HG03442 (cell line): ENCODE data around the gene HP1BP3.
"Not testable (repeated sequence)": the region's sequence is repeated elsewhere in the genome, so short reads cannot be mapped to it uniquely, and the experiment has no call there.

Source experiments
- ATAC-seq: cut with Tn5 transposase; IDR thresholded peaks from one replicate; pipeline ENCODE4 v1.9.1; 2021; ENCODE audit warnings: mild to moderate bottlenecking, moderate library complexity; ENCODE audit not compliant: unreplicated experiment

HP1BP3 gene

GRCh38 chr1:20787029-20787839, at the start of gene HP1BP3:
Gene HP1BP3, minus strand, starts transcription at chr1:20787307. Its CDS starts 6,867 bp downstream, at chr1:20780440.
- peak; percentile 48 for ATAC-seq

DNA sequence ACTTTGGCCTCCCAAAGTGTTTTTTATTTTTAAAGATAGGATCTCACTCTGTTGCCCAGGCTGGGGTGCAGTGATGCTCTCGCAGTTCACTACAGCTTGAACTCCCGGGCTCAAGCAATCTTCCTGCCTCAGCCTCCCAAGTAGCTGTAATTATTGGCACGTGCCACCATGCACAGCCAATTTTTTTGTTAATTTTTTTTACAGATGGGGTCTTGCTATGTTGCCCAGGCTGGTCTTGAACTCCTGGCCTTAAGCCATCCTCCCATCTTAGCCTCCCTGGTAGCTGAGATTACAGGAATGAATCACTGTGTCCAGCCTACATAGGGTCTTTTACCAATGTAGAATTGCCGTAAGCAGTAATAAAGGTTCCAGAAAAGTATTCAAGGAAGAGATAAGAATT, 49.1 kb upstream of the HP1BP3 start:
- ATAC-seq = no peak

GRCh38 chr1:20834780-20835179, 47.7 kb upstream of the HP1BP3 start:
- no peak for ATAC-seq

DNA sequence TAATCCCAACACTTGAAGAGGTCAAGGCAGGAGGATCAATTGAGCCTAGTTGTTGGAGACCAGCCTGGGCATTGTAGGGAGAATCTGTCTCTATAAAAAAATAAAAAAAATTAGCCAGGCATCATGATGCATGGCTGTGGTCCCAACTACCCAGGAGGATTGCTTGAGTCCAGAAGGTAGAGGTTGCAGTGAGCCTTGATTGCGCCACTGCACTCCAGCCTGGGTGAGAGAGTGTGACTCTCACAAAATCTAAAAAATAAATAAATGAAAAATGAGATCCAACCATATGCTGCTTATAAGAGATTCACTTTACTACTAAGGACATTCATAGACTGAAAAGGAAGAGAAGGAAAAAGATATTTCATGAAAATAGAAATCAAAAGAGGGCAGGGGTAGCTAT, 47.1 kb upstream of the HP1BP3 start:
- ATAC-seq = no peak

- ATAC-seq = no peak
Observed at GRCh38 chr1:20830378-20830777, 43.3 kb upstream of the HP1BP3 start.

GRCh38 chr1:20829946-20830345, 42.8 kb upstream of the HP1BP3 start:
- no peak for ATAC-seq

- ATAC-seq = no peak
Observed at GRCh38 chr1:20829531-20829930, 42.4 kb upstream of the HP1BP3 start.

DNA sequence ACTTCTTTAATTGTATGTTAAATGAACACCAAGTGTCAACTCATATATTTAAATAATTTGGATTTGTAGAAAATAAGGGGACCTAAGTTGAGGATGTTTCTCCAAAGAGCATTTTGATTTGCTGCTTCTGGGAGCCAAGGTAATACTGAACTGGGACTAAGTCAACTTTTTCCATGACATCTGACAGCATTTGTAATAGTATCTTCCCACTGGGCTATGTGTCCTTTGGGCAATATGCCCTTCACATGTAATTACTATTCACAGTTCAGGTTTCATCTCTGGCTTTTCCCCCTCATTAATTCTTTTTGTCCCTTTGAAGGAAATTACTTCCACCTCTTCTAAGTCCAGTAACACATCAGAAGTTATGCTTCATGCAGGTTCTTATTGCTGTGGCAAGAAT, 36.7 kb upstream of the HP1BP3 start:
- no peak for ATAC-seq

- no peak for ATAC-seq
Observed at GRCh38 chr1:20821466-20821865, 34.4 kb upstream of the HP1BP3 start.

DNA sequence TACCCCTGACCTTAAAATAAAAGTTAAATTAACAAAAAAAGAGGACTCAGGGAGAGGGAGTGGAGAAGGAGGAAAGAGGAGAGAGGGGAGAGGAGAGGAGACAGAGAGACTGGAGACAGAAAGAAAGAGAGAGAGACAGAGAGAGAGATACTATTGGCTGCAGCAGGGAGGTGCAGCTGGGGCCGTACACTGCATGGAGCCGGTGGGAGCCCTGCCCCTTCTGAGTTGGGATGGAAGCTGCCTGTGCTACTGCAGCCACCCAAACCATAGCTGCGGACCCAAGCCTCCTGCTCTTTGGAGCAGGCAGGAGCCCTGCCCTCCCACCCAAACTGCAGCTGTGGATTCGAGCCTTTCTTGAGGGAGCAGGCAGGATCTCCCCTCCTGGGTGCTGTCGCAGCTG, 32.7 kb upstream of the HP1BP3 start:
- no peak for ATAC-seq

- no peak for ATAC-seq
Observed at GRCh38 chr1:20814534-20814871, 27.4 kb upstream of the HP1BP3 start.

GRCh38 chr1:20811916-20812315, 24.8 kb upstream of the HP1BP3 start:
- no peak for ATAC-seq

DNA sequence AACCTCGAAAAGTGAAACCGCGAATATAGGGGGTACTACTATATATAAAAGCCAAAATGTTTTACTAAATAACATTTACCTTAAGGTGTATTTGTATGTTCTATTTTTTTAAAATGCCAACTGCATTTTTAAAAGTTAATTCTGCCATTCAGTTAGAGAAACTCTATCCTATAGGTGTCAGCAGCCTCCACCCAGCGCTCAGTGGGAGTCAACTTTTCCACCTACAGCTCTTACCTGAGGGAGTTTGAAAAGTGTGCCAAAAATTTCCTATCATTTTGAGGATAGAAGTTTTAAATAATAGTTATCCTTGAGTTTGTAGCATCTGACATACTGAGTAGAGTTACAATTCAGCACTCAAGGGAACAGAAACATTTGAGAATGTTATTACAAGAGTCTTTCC, 6.1 kb upstream of the HP1BP3 start:
- ATAC-seq = no peak

DNA sequence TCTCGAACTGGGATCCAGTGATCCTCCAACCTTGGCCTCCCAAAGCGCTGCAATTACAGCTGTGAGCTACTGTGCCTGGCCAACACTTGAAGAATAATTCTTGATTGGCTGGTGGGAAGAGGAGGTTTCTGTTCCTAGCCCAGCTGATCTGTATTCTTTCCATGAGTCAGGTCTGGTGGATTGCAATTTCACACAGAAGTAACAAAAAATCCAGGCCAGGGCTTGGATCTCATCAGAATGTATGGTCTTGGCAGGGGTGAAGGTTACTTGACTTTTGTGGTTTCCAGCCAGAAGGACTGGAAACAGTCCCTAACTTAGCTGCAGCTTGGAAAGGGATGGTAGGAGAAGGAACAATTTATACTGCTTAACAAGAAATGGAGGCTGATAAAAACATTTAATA, 5.1 kb upstream of the HP1BP3 start:
- no peak for ATAC-seq

DNA sequence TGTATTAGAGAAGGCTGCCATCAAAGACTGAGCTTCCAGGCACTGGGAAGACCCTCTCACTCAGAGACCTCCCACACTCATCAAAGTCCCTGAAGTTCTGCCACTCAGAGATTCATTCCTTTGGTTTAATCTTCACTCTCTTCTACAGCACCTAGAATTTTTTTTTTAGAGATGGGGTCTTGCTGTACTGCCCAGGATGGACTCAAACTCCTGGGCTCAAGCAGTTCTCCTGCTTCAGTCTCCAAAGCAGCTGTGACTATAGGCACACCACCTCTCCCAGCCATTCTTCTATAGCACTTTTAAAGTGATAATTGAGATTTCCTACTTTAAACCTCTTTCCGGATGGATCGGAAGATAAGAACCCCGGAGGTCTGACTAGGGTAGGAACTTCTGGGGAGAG, 3.7 kb upstream of the HP1BP3 start:
- no peak for ATAC-seq

DNA sequence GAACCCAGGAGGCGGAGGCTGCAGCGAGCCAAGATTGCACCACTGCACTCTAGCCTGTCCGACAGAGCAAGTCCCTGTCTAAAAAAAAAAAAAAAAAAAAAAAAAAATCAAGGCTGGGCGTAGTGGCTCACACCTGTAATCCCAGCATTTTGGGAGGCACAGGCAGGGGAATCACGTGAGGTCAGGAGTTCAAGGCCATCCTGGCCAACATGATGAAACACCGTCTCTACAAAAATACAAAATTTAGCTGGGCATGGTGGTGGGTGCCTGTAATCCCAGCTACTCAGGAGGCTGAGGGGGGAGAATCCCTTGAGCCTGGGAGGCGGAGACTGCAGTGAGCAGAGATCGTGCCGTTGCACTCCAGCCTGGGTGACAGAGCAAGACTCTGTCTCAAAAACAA, 2.5 kb upstream of the HP1BP3 start:
- ATAC-seq = not testable (repeated sequence)

DNA sequence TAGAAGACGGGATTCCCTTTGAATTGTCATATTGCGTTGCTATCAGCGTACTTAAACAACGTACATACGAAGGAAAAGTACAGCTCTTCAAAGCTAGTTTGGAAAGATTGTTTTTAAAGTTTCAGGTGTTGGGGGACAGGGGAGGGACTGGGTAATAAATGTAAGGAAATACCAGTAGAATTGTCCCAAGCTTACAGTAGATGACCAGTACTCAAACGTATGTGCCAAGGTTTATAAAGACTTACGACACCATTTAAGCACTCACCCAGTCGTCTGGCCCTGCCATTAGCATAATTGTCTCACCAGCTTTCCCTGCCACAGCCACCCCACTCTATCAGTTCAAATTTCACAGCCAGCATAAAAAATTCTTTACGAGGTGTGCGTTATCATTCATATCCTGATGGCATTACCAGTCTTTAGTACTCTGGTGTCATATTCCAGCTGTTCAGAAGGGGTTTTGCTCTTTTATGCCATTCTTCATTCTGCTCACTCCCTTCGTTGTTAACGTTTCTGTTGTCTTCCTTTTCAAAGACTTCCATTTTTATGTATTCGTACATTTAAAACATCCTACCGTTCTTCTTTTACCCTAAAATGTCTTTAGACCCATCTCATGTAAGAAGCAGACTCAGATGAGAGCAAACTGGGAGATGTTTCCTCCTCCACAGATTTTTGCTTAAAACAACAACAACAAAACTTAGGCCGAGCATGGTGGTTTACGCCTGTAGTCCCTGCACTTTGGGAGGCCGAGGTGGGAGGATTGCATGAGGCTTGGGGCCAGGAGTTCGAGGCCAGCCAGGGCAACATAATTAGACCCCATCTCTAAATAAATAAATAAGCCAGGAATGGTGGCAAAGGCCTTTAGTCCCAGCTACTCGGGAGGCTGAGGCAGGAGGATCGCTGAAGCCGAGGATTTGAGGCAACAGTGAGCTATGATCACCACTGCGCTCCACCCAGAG, 1.0 kb upstream of the HP1BP3 start:
- ATAC-seq = no peak

DNA sequence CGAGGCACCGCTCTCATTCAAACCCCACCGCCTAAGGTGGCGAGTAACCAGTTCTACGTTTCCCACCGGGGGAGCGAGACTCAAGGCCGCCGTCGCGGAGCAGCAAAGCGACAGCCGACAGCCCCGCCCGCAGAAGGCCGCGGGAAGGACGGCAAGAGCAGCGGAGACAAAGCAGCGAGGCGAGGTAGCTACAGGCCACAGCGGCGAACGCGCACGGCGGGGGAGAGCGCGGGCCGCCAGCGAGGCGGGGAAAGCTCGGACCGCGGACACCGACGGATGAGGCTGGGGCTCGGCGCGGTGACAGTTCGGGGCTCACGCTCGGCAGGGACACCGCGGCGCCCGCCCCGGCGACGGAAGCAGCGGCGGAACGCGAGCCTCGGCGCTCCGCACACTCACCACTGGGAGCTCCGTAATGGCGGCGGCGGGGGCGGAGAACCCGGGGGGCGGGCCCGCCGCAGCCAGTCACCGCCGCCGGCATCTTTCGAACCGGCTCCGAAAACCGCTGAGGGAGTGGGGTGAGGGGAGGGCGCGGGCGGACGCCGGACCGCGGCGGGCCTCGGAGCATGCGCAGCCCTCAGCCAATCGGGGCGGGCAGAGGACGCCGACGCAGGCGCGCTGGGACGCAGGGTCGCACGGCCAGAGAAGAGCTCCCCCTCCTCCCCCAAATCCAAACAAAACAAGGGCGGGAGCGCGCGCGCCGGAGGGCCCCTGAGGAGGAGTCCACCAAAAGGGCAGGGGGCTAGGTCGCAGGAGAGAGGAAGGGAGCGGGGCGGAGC, 666 bp downstream of the HP1BP3 start:
- ATAC-seq = peak; percentile 73

DNA sequence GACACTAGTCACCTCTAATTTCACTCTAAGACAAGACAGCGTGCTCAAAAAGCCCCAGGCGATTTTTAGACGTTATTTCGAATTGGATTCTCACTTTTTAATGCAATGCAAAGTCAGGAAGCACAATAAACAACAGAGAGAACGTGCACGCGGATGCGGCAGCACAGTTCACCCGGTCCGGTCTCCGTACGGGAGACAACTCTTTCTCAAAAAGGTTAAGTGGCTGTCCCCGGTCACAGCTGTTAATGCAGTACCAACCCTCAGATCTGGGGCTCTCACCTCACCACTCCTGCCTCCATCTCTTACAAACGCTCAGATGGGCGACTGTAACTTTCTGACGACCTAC, 1.2 kb downstream of the HP1BP3 start:
- ATAC-seq = no peak

DNA sequence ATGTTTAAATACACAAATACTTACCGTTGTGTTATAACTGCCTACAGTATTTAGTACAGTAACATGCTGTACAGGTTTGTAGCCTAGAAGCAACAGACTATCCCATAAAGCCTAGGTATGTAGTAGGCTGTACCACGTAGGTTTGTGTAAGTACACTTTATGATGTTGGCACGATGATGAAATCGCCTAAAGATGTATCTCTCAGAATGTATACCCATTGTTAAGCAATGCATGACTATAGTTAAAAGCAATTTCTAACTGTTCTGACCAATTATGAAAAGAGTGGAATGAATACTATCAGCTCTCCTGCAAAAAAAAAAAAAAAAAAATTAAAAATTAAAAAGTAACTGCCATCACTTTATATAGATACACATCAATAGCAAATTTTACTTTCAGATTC, 11.4 kb downstream of the HP1BP3 start:
- no peak for ATAC-seq

- no peak for ATAC-seq
Observed at GRCh38 chr1:20771780-20772179, 15.3 kb downstream of the HP1BP3 start.
